H1 (cell line): ENCODE data around the gene ASAH2B. TPM values are rescaled to one million over a fixed set of nuclear protein-coding genes. Genes with fewer than 3 reads are reported as not detected.
"Not testable (repeated sequence)": the region's sequence is repeated elsewhere in the genome, so short reads cannot be mapped to it uniquely, and the experiment has no call there.

Source experiments
- CTCF ChIA-PET: fragments of 300-600 bp; sonication (Branson Sonifier 250); formaldehyde crosslinking; loops from one replicate; lab custom pipeline; 2021; ENCODE audit not compliant: partially characterized antibody; lab: Charles Lee
- POLR2A ChIA-PET: fragments of 300-600 bp; sonication (Branson Sonifier 250); formaldehyde crosslinking; loops from one replicate; lab custom pipeline; 2021; ENCODE audit warnings: inconsistent platforms; ENCODE audit not compliant: partially characterized antibody; lab: Charles Lee
- DNase-seq, 2 experiments: peaks; one replicate each; pipeline versions ENCODE4 v3.0.0 to v3.0.0-alpha.2; 2010 to 2022; ENCODE audit warnings: low spot score in 2 of 2, low read depth in 1 of 2, mixed read lengths in 1 of 2
- FAIRE-seq: peaks from 2 replicates; lab custom pipeline; 2011; peaks lifted over from hg19 to GRCh38; lab: Jason Lieb, UNC
- H2AFZ ChIP-seq: 2 replicates; pipeline ENCODE4 v1.8.1; 2012; ENCODE audit warnings: low read length, inconsistent platforms
- H2AK5ac ChIP-seq: 2 replicates; pipeline ENCODE4 v1.6.1; 2013; ENCODE audit warnings: low read depth, low read length
- H2BK120ac ChIP-seq: replicated peaks from 2 replicates; pipeline ENCODE3; 2013; ENCODE audit warnings: low read depth, low read length, inconsistent platforms
- H2BK12ac ChIP-seq: 2 replicates; pipeline ENCODE4 v1.6.1; 2013; ENCODE audit warnings: low read depth, low read length
- H2BK15ac ChIP-seq: 2 replicates; pipeline ENCODE4 v1.6.1; 2013; ENCODE audit warnings: low read length
- H2BK20ac ChIP-seq: 2 replicates; pipeline ENCODE4 v1.6.1; 2013; ENCODE audit warnings: low read length
- H2BK5ac ChIP-seq: 2 replicates; pipeline ENCODE4 v1.6.1; 2013; ENCODE audit warnings: low read depth, low read length
- H3K14ac ChIP-seq: 2 replicates; pipeline ENCODE4 v1.6.1; 2013; ENCODE audit warnings: inconsistent platforms; ENCODE audit not compliant: insufficient read length
- H3K18ac ChIP-seq: 2 replicates; pipeline ENCODE4 v1.6.1; 2013; ENCODE audit warnings: low read length; ENCODE audit errors: extremely low read depth
- H3K23ac ChIP-seq: 2 replicates; pipeline ENCODE4 v1.6.1; 2013; ENCODE audit warnings: inconsistent platforms; ENCODE audit not compliant: insufficient read length
- H3K23me2 ChIP-seq: 2 replicates; pipeline ENCODE4 v1.6.1; 2013; ENCODE audit warnings: low read depth, low read length
- H3K27ac ChIP-seq: 2 replicates; pipeline ENCODE4 v1.6.1; 2011; ENCODE audit warnings: low read depth, low read length, inconsistent platforms
- H3K27me3 ChIP-seq, 4 experiments: replicated peaks in 1 of 4; 1 replicate in 1 of 4; 2 replicates in 3 of 4; pipeline versions ENCODE4 v1.6.1 to v1.8.1; 2011 to 2013; ENCODE audit warnings: low read length in 3 of 4, mild to moderate bottlenecking in 3 of 4, inconsistent platforms in 2 of 4, mixed read lengths in 2 of 4, moderate library complexity in 1 of 4; ENCODE audit not compliant: control insufficient read depth in 3 of 4, insufficient read depth in 3 of 4; ENCODE audit errors: extremely low read depth in 1 of 4
- H3K36me3 ChIP-seq, 4 experiments: 2 replicates each; pipeline versions ENCODE4 v1.6.1 to v1.8.1; 2011 to 2013; ENCODE audit warnings: mild to moderate bottlenecking in 4 of 4, low read length in 3 of 4, moderate library complexity in 2 of 4, control low read depth in 1 of 4, inconsistent platforms in 1 of 4; ENCODE audit not compliant: insufficient read depth in 4 of 4, control insufficient read depth in 2 of 4
- H3K4ac ChIP-seq: replicated peaks from 2 replicates; pipeline ENCODE3; 2013; ENCODE audit warnings: low read length, low read depth, mixed read lengths, inconsistent platforms; ENCODE audit not compliant: insufficient read length
- H3K4me1 ChIP-seq, 4 experiments: replicated peaks in 1 of 4; 1 replicate in 1 of 4; 2 replicates in 3 of 4; pipeline versions ENCODE4 v1.6.1 to v1.8.1; 2011 to 2013; ENCODE audit warnings: low read length in 3 of 4, inconsistent platforms in 2 of 4, mixed read lengths in 1 of 4; ENCODE audit not compliant: insufficient read depth in 4 of 4, control insufficient read depth in 3 of 4
- H3K4me2 ChIP-seq, 2 experiments: 2 replicates each; pipeline versions ENCODE4 v1.6.1 to v1.8.1; 2011 to 2013; ENCODE audit warnings: low read depth in 2 of 2, low read length in 2 of 2, control low read depth in 1 of 2, inconsistent platforms in 1 of 2, mild to moderate bottlenecking in 1 of 2; ENCODE audit not compliant: insufficient read depth in 1 of 2
- H3K4me3 ChIP-seq, 4 experiments: fragments of 200-600, 300-600 bp in 1 of 4; sonication (generic), shearing (Covaris generic), sonication (Bioruptor Twin) in 1 of 4; 2 replicates each; pipeline versions ENCODE4 v1.5.1 to v1.8.1; 2011 to 2016; ENCODE audit warnings: low read length in 4 of 4, low read depth in 3 of 4, control low read depth in 2 of 4, inconsistent platforms in 2 of 4, mild to moderate bottlenecking in 2 of 4, mixed read lengths in 1 of 4, moderate library complexity in 1 of 4; ENCODE audit not compliant: insufficient read depth in 2 of 4; ENCODE audit errors: extremely low read depth in 1 of 4
- H3K56ac ChIP-seq: replicated peaks from 2 replicates; pipeline ENCODE3; 2013; ENCODE audit warnings: low read depth, mild to moderate bottlenecking, mixed read lengths, low read length, inconsistent platforms; ENCODE audit not compliant: insufficient read length
- H3K79me1 ChIP-seq: 2 replicates; pipeline ENCODE4 v1.6.1; 2013; ENCODE audit warnings: low read depth, low read length, control low read depth
- H3K79me2 ChIP-seq, 2 experiments: 2 replicates each; pipeline versions ENCODE4 v1.6.1 to v1.8.1; 2012 to 2013; ENCODE audit warnings: low read length in 2 of 2, mild to moderate bottlenecking in 2 of 2, inconsistent platforms in 1 of 2; ENCODE audit not compliant: insufficient read depth in 2 of 2, control insufficient read depth in 1 of 2
- H3K9ac ChIP-seq, 4 experiments: replicated peaks in 1 of 4; 1 replicate in 1 of 4; 2 replicates in 3 of 4; pipeline versions ENCODE4 v1.6.1 to v1.8.1; 2011 to 2013; ENCODE audit warnings: low read depth in 3 of 4, low read length in 3 of 4, control low read depth in 2 of 4, mild to moderate bottlenecking in 2 of 4, moderate library complexity in 2 of 4, inconsistent platforms in 1 of 4; ENCODE audit errors: extremely low read depth in 1 of 4
- H3K9me3 ChIP-seq, 2 experiments: 2 replicates each; pipeline versions ENCODE4 v1.6.1 to v1.8.1; 2012 to 2013; ENCODE audit warnings: mild to moderate bottlenecking in 2 of 2, moderate library complexity in 2 of 2, control low read depth in 1 of 2, inconsistent platforms in 1 of 2, low read depth in 1 of 2, low read length in 1 of 2, mixed read lengths in 1 of 2; ENCODE audit not compliant: insufficient read depth in 2 of 2
- H4K20me1 ChIP-seq, 2 experiments: replicated peaks in 1 of 2; 2 replicates each; pipeline versions ENCODE3 to v1.8.1; 2011 to 2013; ENCODE audit warnings: inconsistent platforms in 2 of 2, low read length in 2 of 2, mild to moderate bottlenecking in 1 of 2; ENCODE audit not compliant: insufficient read depth in 2 of 2, control insufficient read depth in 1 of 2
- H4K5ac ChIP-seq: 2 replicates; pipeline ENCODE4 v1.6.1; 2013; ENCODE audit warnings: low read length, low read depth, mixed read lengths, inconsistent platforms; ENCODE audit not compliant: insufficient read length
- H4K8ac ChIP-seq: 2 replicates; pipeline ENCODE4 v1.8.0; 2013; ENCODE audit warnings: mild to moderate bottlenecking, moderate library complexity, low read length, inconsistent platforms; ENCODE audit not compliant: insufficient read depth; ENCODE audit errors: extremely low read depth
- H4K91ac ChIP-seq: replicated peaks from 2 replicates; pipeline ENCODE3; 2013; ENCODE audit warnings: low read length, mixed read lengths, inconsistent platforms; ENCODE audit not compliant: insufficient read length
- WGBS, 2 experiments: shearing (Covaris generic) in 1 of 2; methylation state at CpG; one replicate each; pipeline versions ENCODE4 v1.1.6 to v1.1.7; 2013 to 2015; ENCODE audit warnings: low lambda C conversion rate in 2 of 2, mixed read lengths in 2 of 2, inconsistent platforms in 1 of 2, low coverage in 1 of 2, missing lambda C conversion rate in 1 of 2; ENCODE audit not compliant: insufficient replicate concordance in 2 of 2, insufficient coverage in 1 of 2, insufficient read length in 1 of 2; ENCODE audit errors: extremely low coverage in 1 of 2, missing lambda C conversion rate in 1 of 2; 5-methylcytosine and 5-hydroxymethylcytosine counted together
- polyA plus RNA-seq, 7 experiments: library from polyadenylated mRNA; depleted of rRNA in 3 of 7; stranded (reverse) in 5 of 7; unstranded in 2 of 7; fragments of >200 nt in 5 of 7; fragments of 200-250 nt in 2 of 7; gene quantifications; 1 replicate in 5 of 7; 2 replicates in 1 of 7; 4 replicates in 1 of 7; pipeline versions ENCODE4 v1.2.1 to v1.2.3, GENCODE V29; 2011 to 2013; ENCODE audit warnings: missing spikeins in 2 of 7, mixed read lengths in 2 of 7
- total RNA-seq: library from RNA; stranded (reverse); fragmentation: NEBNext Ultra II Directional; extraction: Animal tissue kit (Norgen Biotek cat#: 25700); gene quantifications from 2 replicates; pipeline ENCODE4 v1.2.1, GENCODE V29; 2021

Gene ASAH2B
- total and polyA plus RNA-seq, 2 of the 8 experiments (the other 6 are each of a cell fraction or from before 2014, with no cell fraction given), result 3.6 to 4.7 TPM

- H2BK20ac ChIP-seq, H3K4ac ChIP-seq, H3K18ac ChIP-seq, H3K9me3 ChIP-seq, H3K79me2 ChIP-seq, H2BK15ac ChIP-seq, DNase-seq, H3K9ac ChIP-seq, H3K4me2 ChIP-seq, CTCF ChIA-PET, H4K8ac ChIP-seq, H3K14ac ChIP-seq, H3K27me3 ChIP-seq, H3K4me1 ChIP-seq, H4K5ac ChIP-seq, H2BK12ac ChIP-seq, POLR2A ChIA-PET, H4K91ac ChIP-seq, FAIRE-seq, H2AK5ac ChIP-seq, H3K36me3 ChIP-seq, H3K79me1 ChIP-seq, H3K56ac ChIP-seq, H3K27ac ChIP-seq, H2BK120ac ChIP-seq, H3K23me2 ChIP-seq, H3K4me3 ChIP-seq, H3K23ac ChIP-seq, H2BK5ac ChIP-seq, H2AFZ ChIP-seq, H4K20me1 ChIP-seq: not testable (repeated sequence)
- 78% methylated on average over 1 of the region's 1 CpG; no CpG with 5 or more reads in 1 of the 2 experiments for WGBS, 2 experiments
Measured at GRCh38 chr10:50706006-50706405, 33.7 kb upstream of the ASAH2B start.

- CTCF ChIA-PET, H3K4me2 ChIP-seq, POLR2A ChIA-PET, H3K27ac ChIP-seq, H3K14ac ChIP-seq, H3K9me3 ChIP-seq, H3K36me3 ChIP-seq, H3K4me1 ChIP-seq, H3K4ac ChIP-seq, DNase-seq, H3K79me2 ChIP-seq, H3K9ac ChIP-seq, H2BK5ac ChIP-seq, H2BK20ac ChIP-seq, H3K56ac ChIP-seq, H3K4me3 ChIP-seq, FAIRE-seq, H3K27me3 ChIP-seq, H2AK5ac ChIP-seq, H4K8ac ChIP-seq, H2AFZ ChIP-seq, H3K23me2 ChIP-seq, H2BK15ac ChIP-seq, H2BK120ac ChIP-seq, H3K18ac ChIP-seq, H3K79me1 ChIP-seq, H4K5ac ChIP-seq, H3K23ac ChIP-seq, H4K91ac ChIP-seq, H4K20me1 ChIP-seq, H2BK12ac ChIP-seq: not testable (repeated sequence)
- WGBS, 2 experiments, result 87% methylated on average over 11 of the region's 13 CpGs; no CpG with 5 or more reads in 1 of the 2 experiments
Measured at GRCh38 chr10:50710241-50710640, 29.5 kb upstream of the ASAH2B start.
